Effector memory CD8-positive, alpha-beta T cell (primary cell): ENCODE results near the gene MUC6.

Experiments
- ATAC-seq: fragments of 150-1000 bp; cut with Tn5 transposase; replicated peaks from 2 replicates; pipeline ENCODE4 v1.10.0; 2021; ENCODE audit warnings: mild to moderate bottlenecking, moderate library complexity
- DNase-seq, 3 experiments: peaks; one replicate each; pipeline ENCODE4 v3.0.0; 2021
- H3K27ac Mint-ChIP-seq, 2 donors: one replicate each; pipeline ENCODE4 v1.8.0; 2022; ENCODE audit warnings: mild to moderate bottlenecking in 2 of 2, mixed read lengths in 2 of 2, moderate library complexity in 2 of 2
- H3K27me3 Mint-ChIP-seq, 2 donors: one replicate each; pipeline ENCODE4 v1.8.0; 2022; ENCODE audit warnings: mixed read lengths in 2 of 2
- H3K36me3 Mint-ChIP-seq: one replicate; pipeline ENCODE4 v1.8.0; 2022; ENCODE audit warnings: mild to moderate bottlenecking, moderate library complexity, mixed read lengths; ENCODE audit not compliant: insufficient read depth
- H3K4me1 Mint-ChIP-seq, 2 donors: one replicate each; pipeline ENCODE4 v1.8.0; 2022; ENCODE audit warnings: low read depth in 2 of 2, mixed read lengths in 2 of 2
- H3K4me3 Mint-ChIP-seq, 2 donors: one replicate each; pipeline ENCODE4 v1.8.0; 2022; ENCODE audit warnings: mild to moderate bottlenecking in 2 of 2, mixed read lengths in 2 of 2, moderate library complexity in 2 of 2
- H3K9me3 Mint-ChIP-seq, 2 donors: one replicate each; pipeline ENCODE4 v1.8.0; 2022; ENCODE audit warnings: mixed read lengths in 2 of 2
- total RNA-seq, 9 experiments: gene quantifications; one replicate each; lab custom pipeline; 2026; lab: John Stamatoyannopoulos, UW

The MUC6 gene
- total RNA-seq: 0 to 0.39 (median 0.03) reads per million in 9 experiments

GRCh38 chr11:1036303-1036923 is at the start of gene MUC6:
Gene MUC6 (minus strand): TSS chr11:1036718. CDS start chr11:1036655, 63 bp downstream.
- Mint-ChIP-seq H3K36me3 (peaks cover 3% of the 10 kb centered on the region), H3K27ac (no peak within 1 kb of the TSS), H3K4me1 (no peaks in the 10 kb centered on the region), H3K27me3 (peaks cover 0 to 7% of the 10 kb centered on the region in 2 donors), H3K4me3 (no peak within 1 kb of the TSS), H3K9me3 (peaks cover 6 to 9% of the 10 kb centered on the region in 2 donors)
- DNase-seq: no peak
- ATAC-seq: no peak

DNA sequence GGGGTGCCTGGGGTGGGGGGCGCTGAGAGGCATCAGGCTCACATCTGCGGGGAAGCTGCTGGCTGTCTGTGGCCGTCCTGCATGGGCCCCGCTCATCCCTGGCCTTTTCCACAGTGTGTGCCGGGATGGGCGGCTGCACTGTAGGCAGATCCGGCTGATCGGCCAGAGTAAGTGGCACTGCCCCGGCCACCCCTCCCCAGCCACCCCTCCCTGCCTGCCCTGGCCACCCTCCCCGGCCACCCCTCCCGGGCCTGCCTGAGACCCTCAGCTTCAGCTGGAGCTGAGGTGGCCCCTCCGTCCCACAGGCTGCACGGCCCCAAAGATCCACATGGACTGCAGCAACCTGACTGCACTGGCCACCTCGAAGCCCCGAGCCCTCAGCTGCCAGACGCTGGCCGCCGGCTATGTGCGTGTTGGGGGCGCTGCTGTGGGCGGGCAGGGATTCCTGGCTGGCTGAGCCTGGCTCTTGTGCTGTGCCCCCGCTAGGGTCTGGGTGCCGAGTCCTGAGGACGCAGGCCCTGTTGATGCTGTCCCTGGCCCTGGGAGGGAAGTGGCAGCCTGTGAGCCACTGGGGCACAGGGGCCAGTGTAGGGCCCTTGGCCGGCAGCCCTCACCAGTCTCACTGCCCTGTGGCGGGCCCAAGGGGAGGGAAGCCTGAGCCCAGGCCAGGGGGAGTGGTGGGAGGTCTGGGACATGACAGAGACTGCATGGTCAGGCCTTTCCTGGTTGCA is 49.1 kb upstream of the MUC6 start:
- Mint-ChIP-seq H3K4me1 (no peaks in the 10 kb centered on the region), H3K27me3 (no peaks in the 10 kb centered on the region), H3K4me3 (no peak overlapping the region), H3K36me3 (no peaks in the 10 kb centered on the region), H3K27ac (no peak overlapping the region), H3K9me3 (no peaks in the 10 kb centered on the region)
- DNase-seq (no peak), ATAC-seq (no peak)

DNA sequence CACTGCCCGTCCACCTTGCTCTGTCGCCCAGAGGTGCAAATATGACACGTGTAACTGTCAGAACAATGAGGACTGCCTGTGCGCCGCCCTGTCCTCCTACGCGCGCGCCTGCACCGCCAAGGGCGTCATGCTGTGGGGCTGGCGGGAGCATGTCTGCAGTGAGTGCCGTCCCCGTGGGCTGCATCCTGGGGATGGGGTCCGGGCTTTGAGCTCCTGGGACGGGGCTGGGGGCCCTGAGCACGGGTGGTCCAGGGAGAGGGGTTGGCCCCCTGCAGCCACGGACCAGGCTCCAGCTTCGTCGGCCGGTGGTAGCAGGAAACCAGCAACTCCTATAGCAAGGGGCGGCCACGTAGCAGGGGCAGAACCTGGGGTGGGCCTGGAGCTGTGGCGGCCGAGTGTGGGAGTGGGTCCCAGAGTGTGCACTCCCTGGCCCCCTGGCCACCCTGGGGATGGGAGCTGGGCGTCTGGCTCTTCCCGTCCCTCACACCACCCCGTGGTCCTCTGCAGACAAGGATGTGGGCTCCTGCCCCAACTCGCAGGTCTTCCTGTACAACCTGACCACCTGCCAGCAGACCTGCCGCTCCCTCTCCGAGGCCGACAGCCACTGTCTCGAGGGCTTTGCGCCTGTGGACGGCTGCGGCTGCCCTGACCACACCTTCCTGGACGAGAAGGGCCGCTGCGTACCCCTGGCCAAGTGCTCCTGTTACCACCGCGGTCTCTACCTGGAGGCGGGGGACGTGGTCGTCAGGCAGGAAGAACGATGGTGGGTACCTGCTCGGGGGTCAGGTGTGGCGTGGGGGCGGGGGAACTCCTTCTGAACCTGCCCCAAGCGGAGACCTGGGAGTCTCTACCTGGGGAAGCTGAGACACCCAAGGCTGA is 48.3 kb upstream of the MUC6 start:
- DNase-seq: no peak
- Mint-ChIP-seq H3K4me3 (no peak overlapping the region), H3K9me3 (no peaks in the 10 kb centered on the region)

GRCh38 chr11:1083621-1084551 is 47.4 kb upstream of the MUC6 start:
- no peaks in the 10 kb centered on the region for H3K4me1 Mint-ChIP-seq
- H3K27ac Mint-ChIP-seq: no peak overlapping the region
- ATAC-seq (no peak), DNase-seq (no peak)
- H3K36me3 Mint-ChIP-seq: no peaks in the 10 kb centered on the region
- H3K4me3 Mint-ChIP-seq: no peak overlapping the region
- no peaks in the 10 kb centered on the region for H3K9me3 Mint-ChIP-seq
- H3K27me3 Mint-ChIP-seq: no peaks in the 10 kb centered on the region

More for the DNA sequence above, 48.3 kb upstream of the MUC6 start:
- Mint-ChIP-seq H3K27ac (no peak overlapping the region), H3K27me3 (no peaks in the 10 kb centered on the region), H3K36me3 (no peaks in the 10 kb centered on the region), H3K4me1 (no peaks in the 10 kb centered on the region)
- no peak for ATAC-seq

GRCh38 chr11:1082728-1083620 is 46.5 kb upstream of the MUC6 start:
- ATAC-seq (no peak), DNase-seq (no peak)
- Mint-ChIP-seq H3K27me3 (no peaks in the 10 kb centered on the region), H3K9me3 (no peaks in the 10 kb centered on the region), H3K27ac (no peak overlapping the region), H3K36me3 (no peaks in the 10 kb centered on the region), H3K4me3 (no peak overlapping the region), H3K4me1 (no peaks in the 10 kb centered on the region)

DNA sequence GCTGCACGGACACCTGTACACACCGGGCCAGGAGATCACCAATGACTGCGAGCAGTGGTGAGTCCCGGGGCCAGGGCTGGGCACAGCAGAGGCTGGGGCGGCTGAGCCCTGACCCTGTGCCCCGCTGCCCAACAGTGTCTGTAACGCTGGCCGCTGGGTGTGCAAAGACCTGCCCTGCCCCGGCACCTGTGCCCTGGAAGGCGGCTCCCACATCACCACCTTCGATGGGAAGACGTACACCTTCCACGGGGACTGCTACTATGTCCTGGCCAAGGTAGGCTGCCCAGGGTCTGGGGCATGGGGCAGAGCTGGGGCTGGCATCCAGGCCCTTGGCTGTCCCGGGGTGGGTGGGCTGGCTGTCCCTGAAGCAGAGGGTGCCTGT is 45.8 kb upstream of the MUC6 start:
- H3K9me3 Mint-ChIP-seq: no peaks in the 10 kb centered on the region
- ATAC-seq: no peak
- no peak overlapping the region for H3K4me3 Mint-ChIP-seq
- H3K36me3 Mint-ChIP-seq: no peaks in the 10 kb centered on the region
- H3K27me3 Mint-ChIP-seq: no peaks in the 10 kb centered on the region
- H3K27ac Mint-ChIP-seq: no peak overlapping the region
- H3K4me1 Mint-ChIP-seq: no peaks in the 10 kb centered on the region
- DNase-seq: no peak

DNA sequence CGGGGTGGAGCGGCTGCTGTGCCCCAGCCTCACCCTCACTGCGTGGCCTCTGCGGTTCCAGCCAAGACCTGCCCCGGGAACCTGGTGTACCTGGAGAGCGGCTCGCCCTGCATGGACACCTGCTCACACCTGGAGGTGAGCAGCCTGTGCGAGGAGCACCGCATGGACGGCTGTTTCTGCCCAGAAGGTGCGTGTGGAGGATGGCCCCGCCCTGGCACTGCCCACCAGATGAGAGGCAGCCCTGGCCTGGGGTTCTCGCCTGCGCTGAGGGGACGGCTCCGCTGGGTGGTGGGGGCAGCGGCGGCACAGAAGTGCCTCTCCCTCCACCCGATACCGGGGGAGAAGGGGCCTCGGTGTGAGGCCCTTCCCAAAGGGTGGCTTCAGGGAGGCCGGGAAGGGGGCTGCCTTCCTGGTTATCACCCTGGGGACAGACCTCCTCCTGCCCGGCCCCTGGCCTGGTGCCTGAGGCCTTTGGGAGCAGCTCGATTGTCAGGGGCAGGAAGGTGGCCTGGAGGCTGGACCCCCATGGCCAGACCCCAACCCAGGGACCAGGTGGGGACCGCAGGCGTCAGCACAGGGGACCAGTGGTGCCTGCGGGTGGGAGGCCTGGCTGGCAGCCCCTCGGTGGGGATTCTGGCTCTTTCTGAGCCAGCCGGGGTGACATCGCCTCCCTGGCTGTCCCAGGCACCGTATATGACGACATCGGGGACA is 45.2 kb upstream of the MUC6 start:
- no peak overlapping the region for H3K4me3 Mint-ChIP-seq
- DNase-seq (no peak), ATAC-seq (no peak)
- H3K9me3 Mint-ChIP-seq: no peaks in the 10 kb centered on the region
- H3K36me3 Mint-ChIP-seq: no peaks in the 10 kb centered on the region
- H3K27ac Mint-ChIP-seq: no peak overlapping the region
- H3K4me1 Mint-ChIP-seq: no peaks in the 10 kb centered on the region
- no peaks in the 10 kb centered on the region for H3K27me3 Mint-ChIP-seq

GRCh38 chr11:1078191-1078601 is 41.7 kb upstream of the MUC6 start:
- ATAC-seq (no peak), DNase-seq (no peak)
- no peaks in the 10 kb centered on the region for H3K36me3 Mint-ChIP-seq
- H3K4me3 Mint-ChIP-seq: no peak overlapping the region
- H3K4me1 Mint-ChIP-seq: no peaks in the 10 kb centered on the region
- H3K27ac Mint-ChIP-seq: no peak overlapping the region
- H3K27me3 Mint-ChIP-seq: peaks cover 7 to 9% of the 10 kb centered on the region in 2 donors
- no peaks in the 10 kb centered on the region for H3K9me3 Mint-ChIP-seq

GRCh38 chr11:1077417-1078119 is 41.0 kb upstream of the MUC6 start:
- no peaks in the 10 kb centered on the region for H3K9me3 Mint-ChIP-seq
- no peak for DNase-seq
- no peak overlapping the region for H3K27ac Mint-ChIP-seq
- no peaks in the 10 kb centered on the region for H3K4me1 Mint-ChIP-seq
- H3K27me3 Mint-ChIP-seq: peaks cover 7 to 11% of the 10 kb centered on the region in 2 donors
- ATAC-seq: no peak
- H3K4me3 Mint-ChIP-seq: no peak overlapping the region
- no peaks in the 10 kb centered on the region for H3K36me3 Mint-ChIP-seq

DNA sequence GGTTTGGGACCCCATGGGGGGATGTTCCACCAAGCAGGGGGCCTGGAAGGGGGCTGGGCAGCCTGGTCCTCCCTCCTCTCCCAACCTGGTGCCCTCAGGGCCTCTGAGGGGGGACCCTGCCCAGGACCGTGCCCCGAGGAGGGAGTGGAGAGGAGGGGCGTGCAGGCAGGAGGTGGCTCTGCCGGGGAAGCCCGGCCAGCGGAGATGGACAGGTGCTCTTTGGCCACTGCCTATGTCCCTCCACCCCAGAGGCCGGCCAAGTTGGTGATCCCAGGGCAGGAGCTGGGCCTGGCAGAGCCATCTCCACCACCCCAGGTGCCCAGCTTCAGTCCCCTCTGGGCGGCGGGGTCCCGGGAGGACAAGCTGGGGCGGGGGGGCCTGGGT is 40.5 kb upstream of the MUC6 start:
- no peak for ATAC-seq
- Mint-ChIP-seq H3K36me3 (no peaks in the 10 kb centered on the region), H3K4me1 (no peaks in the 10 kb centered on the region)

GRCh38 chr11:1076061-1076665 is 39.6 kb upstream of the MUC6 start:
- H3K27ac Mint-ChIP-seq: no peak overlapping the region
- ATAC-seq (no peak), DNase-seq (no peak)
- no peak overlapping the region for H3K4me3 Mint-ChIP-seq
- H3K36me3 Mint-ChIP-seq: no peaks in the 10 kb centered on the region
- no peaks in the 10 kb centered on the region for H3K9me3 Mint-ChIP-seq
- peaks cover 0 to 2% of the 10 kb centered on the region in 2 donors for H3K4me1 Mint-ChIP-seq
- peaks cover 7 to 25% of the 10 kb centered on the region in 2 donors for H3K27me3 Mint-ChIP-seq

More for the DNA sequence above, 40.5 kb upstream of the MUC6 start:
- H3K27me3 Mint-ChIP-seq: peaks cover 7 to 17% of the 10 kb centered on the region in 2 donors
- H3K9me3 Mint-ChIP-seq: no peaks in the 10 kb centered on the region
- H3K27ac Mint-ChIP-seq: no peak overlapping the region
- no peak overlapping the region for H3K4me3 Mint-ChIP-seq
- no peak for DNase-seq
